ENCODE results near the gene PCDHA8. TPM values are rescaled to one million over a fixed set of nuclear protein-coding genes. Genes with fewer than 3 reads are reported as not detected.
"Not testable (repeated sequence)": the region's sequence is repeated elsewhere in the genome, so short reads cannot be mapped to it uniquely, and the experiment has no call there.

PCDHA8 gene
- total RNA-seq, 1 donor from 2014 or later: 0.97 TPM

DNA sequence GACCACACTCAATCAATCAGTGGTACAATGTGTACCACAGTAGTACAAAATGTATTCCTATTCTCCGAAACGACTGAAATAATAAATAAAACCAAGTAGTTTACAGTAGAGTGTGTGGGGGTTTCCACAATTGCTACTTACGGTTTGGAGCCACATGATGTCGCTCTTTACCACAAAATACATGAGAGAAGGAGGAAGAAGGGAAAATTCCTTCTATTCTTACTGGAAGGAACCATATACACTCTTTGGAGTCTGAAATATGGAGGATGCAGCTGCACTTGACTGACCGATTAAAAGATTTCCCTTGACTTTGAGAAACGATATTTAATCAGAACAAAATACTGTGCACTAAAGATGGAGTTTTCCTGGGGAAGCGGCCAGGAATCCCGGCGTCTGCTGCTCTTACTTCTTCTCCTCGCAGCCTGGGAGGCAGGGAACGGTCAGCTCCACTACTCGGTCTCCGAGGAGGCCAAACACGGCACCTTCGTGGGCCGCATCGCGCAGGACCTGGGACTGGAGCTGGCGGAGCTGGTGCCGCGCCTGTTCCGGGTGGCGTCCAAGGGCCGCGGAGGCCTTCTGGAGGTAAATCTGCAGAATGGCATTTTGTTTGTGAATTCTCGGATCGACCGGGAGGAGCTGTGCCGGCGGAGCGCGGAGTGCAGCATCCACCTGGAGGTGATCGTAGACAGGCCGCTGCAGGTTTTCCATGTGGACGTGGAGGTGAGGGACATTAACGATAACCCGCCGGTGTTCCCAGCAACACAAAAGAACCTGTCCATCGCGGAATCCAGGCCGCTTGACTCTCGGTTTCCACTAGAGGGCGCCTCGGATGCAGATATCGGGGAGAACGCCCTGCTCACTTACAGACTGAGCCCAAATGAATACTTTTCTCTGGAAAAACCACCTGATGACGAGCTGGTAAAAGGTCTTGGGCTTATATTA is 33.9 kb upstream of the PCDHA8 start, which contains the start of gene PCDHA4:
TSS of gene PCDHA4 (plus strand) at position 235 of the 942 bp plus-strand sequence.
- Mint-ChIP-seq H3K36me3 (ENCODE audit: low read depth) (peaks cover 12% of the 10 kb centered on the region), H3K27me3 (ENCODE audit: low read depth) (peaks cover 1% of the 10 kb centered on the region), H3K4me3 (ENCODE audit: unreplicated experiment) (peak within 1 kb of the TSS; percentile 84), H3K9me3 (ENCODE audit: low read depth) (peaks cover 29% of the 10 kb centered on the region), H3K27ac (ENCODE audit: unreplicated experiment) (peak within 1 kb of the TSS; percentile 87), H3K4me1 (ENCODE audit: low read depth) (peaks cover 16% of the 10 kb centered on the region)
- peak; percentile 77 for TF ChIP-seq CTCF (IDR thresholded peaks at IDR 0.05)
- DNase-seq (ENCODE audit: low spot score): no peak

GRCh38 chr5:140808241-140808888 is 32.6 kb upstream of the PCDHA8 start:
- H3K4me3 Mint-ChIP-seq (ENCODE audit: unreplicated experiment): not testable (repeated sequence)
- peaks cover 14% of the 10 kb centered on the region for H3K36me3 Mint-ChIP-seq (ENCODE audit: low read depth)

GRCh38 chr5:140808889-140809291 is 32.1 kb upstream of the PCDHA8 start:
- no peak for TF ChIP-seq CTCF (IDR thresholded peaks at IDR 0.05)
- Mint-ChIP-seq H3K9me3 (ENCODE audit: low read depth) (peaks cover 35% of the 10 kb centered on the region), H3K27ac (ENCODE audit: unreplicated experiment) (no peak overlapping the region), H3K4me1 (ENCODE audit: low read depth) (peaks cover 16% of the 10 kb centered on the region), H3K36me3 (ENCODE audit: low read depth) (peaks cover 12% of the 10 kb centered on the region), H3K27me3 (ENCODE audit: low read depth) (peaks cover 1% of the 10 kb centered on the region), H3K4me3 (ENCODE audit: unreplicated experiment) (no peak overlapping the region)
- DNase-seq (ENCODE audit: low spot score): peak; percentile 94

More at GRCh38 chr5:140808241-140808888, 32.6 kb upstream of the PCDHA8 start:
- peak; percentile 91 for DNase-seq (ENCODE audit: low spot score)
- not testable (repeated sequence) for H3K27me3 Mint-ChIP-seq (ENCODE audit: low read depth); H3K27ac Mint-ChIP-seq (ENCODE audit: unreplicated experiment)
- peaks cover 16% of the 10 kb centered on the region for H3K4me1 Mint-ChIP-seq (ENCODE audit: low read depth)
- peaks cover 40% of the 10 kb centered on the region for H3K9me3 Mint-ChIP-seq (ENCODE audit: low read depth)

DNA sequence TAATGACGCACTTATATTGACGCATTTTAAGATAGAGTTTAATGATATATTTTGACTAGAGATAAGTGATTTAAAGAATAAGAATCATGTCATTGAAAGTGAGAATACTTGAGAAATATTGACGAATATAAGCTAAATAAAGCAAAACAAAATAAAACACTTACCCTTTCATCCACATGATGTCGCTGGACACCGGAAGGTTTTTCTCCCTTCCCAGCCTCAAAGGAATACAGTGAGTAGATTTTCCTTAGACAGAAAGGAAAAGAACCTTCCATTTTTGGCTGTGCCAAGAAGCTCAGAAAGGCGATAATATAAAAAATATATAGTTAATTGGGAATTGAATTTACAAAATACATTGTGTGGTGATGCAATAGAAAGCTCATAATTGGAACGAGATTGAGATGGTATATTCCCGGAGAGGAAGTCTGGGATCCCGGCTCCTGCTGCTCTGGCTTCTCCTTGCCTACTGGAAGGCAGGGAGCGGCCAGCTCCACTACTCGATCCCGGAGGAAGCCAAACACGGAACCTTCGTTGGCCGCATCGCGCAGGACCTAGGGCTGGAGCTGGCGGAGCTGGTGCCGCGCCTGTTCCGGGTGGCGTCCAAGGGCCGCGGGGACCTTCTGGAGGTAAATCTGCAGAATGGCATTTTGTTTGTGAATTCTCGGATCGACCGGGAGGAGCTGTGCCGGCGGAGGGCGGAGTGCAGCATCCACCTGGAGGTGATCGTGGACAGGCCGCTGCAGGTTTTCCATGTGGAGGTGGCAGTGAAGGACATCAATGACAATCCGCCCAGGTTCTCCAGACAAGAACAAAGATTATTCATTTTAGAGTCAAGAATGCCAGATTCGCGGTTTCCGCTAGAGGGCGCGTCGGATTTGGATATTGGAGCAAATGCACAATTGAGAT is 19.4 kb upstream of the PCDHA8 start, which contains the start of gene PCDHA5:
TSS of gene PCDHA5 (plus strand) at position 239 of the 906 bp plus-strand sequence.
- no peak within 1 kb of the TSS for H3K27ac Mint-ChIP-seq (ENCODE audit: unreplicated experiment)
- H3K4me3 Mint-ChIP-seq (ENCODE audit: unreplicated experiment): no peak within 1 kb of the TSS
- H3K9me3 Mint-ChIP-seq (ENCODE audit: low read depth): peaks cover 4% of the 10 kb centered on the region
- no peak for DNase-seq (ENCODE audit: low spot score)
- peaks cover 3% of the 10 kb centered on the region for H3K36me3 Mint-ChIP-seq (ENCODE audit: low read depth)
- no peak for TF ChIP-seq CTCF (IDR thresholded peaks at IDR 0.05)
- H3K4me1 Mint-ChIP-seq (ENCODE audit: low read depth): no peaks in the 10 kb centered on the region
- H3K27me3 Mint-ChIP-seq (ENCODE audit: low read depth): no peaks in the 10 kb centered on the region

- no peak overlapping the region for H3K27ac Mint-ChIP-seq (ENCODE audit: unreplicated experiment)
- H3K4me3 Mint-ChIP-seq (ENCODE audit: unreplicated experiment): no peak overlapping the region
- H3K36me3 Mint-ChIP-seq (ENCODE audit: low read depth): peaks cover 3% of the 10 kb centered on the region
- H3K4me1 Mint-ChIP-seq (ENCODE audit: low read depth): peaks cover 3% of the 10 kb centered on the region
- DNase-seq (ENCODE audit: low spot score): no peak
- H3K9me3 Mint-ChIP-seq (ENCODE audit: low read depth): peaks cover 4% of the 10 kb centered on the region
- no peak for TF ChIP-seq CTCF (IDR thresholded peaks at IDR 0.05)
- H3K27me3 Mint-ChIP-seq (ENCODE audit: low read depth): no peaks in the 10 kb centered on the region
Measured at GRCh38 chr5:140822281-140822629, 18.7 kb upstream of the PCDHA8 start.

DNA sequence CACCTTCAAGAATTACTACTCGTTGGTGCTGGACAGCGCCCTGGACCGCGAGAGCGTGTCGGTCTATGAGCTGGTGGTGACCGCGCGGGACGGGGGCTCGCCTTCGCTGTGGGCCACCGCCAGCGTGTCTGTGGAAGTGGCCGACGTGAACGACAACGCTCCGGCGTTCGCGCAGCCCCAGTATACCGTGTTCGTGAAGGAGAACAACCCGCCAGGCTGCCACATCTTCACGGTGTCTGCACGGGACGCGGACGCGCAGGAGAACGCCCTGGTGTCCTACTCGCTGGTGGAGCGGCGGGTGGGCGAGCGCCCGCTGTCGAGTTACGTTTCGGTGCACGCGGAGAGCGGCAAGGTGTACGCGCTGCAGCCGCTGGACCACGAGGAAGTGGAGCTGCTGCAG is 18.0 kb upstream of the PCDHA8 start:
- H3K4me1 Mint-ChIP-seq (ENCODE audit: low read depth); H3K27ac Mint-ChIP-seq (ENCODE audit: unreplicated experiment); H3K36me3 Mint-ChIP-seq (ENCODE audit: low read depth); H3K27me3 Mint-ChIP-seq (ENCODE audit: low read depth); H3K9me3 Mint-ChIP-seq (ENCODE audit: low read depth); H3K4me3 Mint-ChIP-seq (ENCODE audit: unreplicated experiment); DNase-seq (ENCODE audit: low spot score): not testable (repeated sequence)
